WI38 (cell line): ENCODE data around the gene MFN1.

ENCODE experiments used
- H3K4me3 ChIP-seq: 2 replicates; pipeline ENCODE4 v1.5.1; 2011; ENCODE audit warnings: low read depth, mild to moderate bottlenecking, control low read depth, low read length
- CTCF ChIP-seq: IDR thresholded peaks from 2 replicates; pipeline ENCODE4 v1.5.1; 2012; ENCODE audit warnings: low read depth, mild to moderate bottlenecking, control low read depth, low read length

The MFN1 gene

DNA sequence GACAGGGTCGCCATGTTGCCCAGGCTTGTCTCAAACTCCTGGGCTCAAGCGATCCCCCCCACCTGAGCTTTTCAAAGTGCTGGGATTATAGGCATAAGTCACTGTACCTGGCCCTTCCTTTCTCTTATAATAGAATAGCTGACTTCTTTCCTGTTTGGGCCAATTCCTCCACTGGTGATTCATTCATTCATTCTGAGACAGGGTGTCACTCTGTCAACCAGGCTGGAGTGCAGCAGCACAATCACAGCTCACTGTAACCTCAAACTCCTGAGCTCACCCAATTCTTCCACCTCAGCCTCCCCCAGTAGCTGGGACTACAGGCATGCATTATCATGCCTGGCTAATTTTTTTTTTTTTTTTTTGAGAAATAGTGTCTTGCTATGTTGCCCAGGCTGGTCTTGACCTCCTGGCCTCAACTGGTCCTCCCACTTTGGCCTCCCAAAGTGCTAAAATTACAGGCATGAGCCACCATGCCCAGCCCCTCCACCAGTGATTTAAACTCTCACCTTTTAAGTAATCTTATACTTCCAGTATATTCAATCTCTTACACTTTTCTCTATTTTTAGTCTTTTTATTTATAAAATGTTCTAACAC is 82.9 kb downstream of the MFN1 start:
- no peak for TF ChIP-seq CTCF

DNA sequence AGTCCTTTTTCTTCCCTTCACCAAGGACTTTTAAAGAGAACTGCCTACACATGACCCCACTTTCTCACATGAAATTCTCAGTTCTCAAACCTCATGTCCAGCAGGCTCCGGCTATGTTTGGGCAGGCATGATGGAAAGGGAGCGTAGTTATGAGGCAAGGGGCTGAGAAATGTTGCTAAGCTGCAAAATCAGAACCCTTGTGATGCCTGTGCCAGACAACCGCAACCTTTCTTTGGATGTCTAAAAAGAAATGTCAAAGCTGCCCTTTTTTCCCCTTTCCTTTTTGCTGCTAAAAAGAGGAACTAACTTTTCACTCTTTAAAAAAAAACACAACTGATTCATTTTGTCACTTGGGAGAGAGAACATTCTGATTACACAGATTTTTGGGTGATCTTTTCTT is 84.5 kb downstream of the MFN1 start:
- TF ChIP-seq CTCF, result no peak

More for the DNA sequence above, 82.9 kb downstream of the MFN1 start:
- no peak overlapping the region for H3K4me3 ChIP-seq

GRCh38 chr3:179432451-179432850 is 84.9 kb downstream of the MFN1 start:
- TF ChIP-seq CTCF, result no peak
- H3K4me3 ChIP-seq, result no peak overlapping the region

More for the DNA sequence above, 84.5 kb downstream of the MFN1 start:
- no peak overlapping the region for H3K4me3 ChIP-seq

DNA sequence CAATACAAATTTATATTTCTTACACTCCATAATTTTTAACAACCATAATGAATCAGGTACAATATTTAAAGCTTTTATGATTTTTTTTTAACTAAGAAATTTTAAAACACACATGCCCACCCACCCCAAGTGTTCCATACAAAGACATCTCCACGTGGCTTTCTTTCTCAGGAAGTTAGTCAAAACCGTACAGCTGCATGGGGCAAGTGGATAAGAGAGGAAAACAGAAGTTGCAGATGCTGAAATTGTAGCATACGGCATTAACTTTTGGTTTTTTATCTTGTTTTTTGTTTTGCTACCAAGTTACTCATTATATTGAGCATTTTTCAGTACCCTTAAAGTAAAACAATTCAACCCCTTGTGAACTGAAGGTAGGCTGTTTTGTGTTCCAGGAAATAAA is 89.0 kb downstream of the MFN1 start:
- H3K4me3 ChIP-seq, result no peak overlapping the region
- TF ChIP-seq CTCF, result no peak

- TF ChIP-seq CTCF, result no peak
- H3K4me3 ChIP-seq, result no peak overlapping the region
These were observed 91.3 kb downstream of the MFN1 start for GRCh38 chr3:179438841-179439240.
